ENCODE measurements around the gene EHD3.

EHD3 gene

DNA sequence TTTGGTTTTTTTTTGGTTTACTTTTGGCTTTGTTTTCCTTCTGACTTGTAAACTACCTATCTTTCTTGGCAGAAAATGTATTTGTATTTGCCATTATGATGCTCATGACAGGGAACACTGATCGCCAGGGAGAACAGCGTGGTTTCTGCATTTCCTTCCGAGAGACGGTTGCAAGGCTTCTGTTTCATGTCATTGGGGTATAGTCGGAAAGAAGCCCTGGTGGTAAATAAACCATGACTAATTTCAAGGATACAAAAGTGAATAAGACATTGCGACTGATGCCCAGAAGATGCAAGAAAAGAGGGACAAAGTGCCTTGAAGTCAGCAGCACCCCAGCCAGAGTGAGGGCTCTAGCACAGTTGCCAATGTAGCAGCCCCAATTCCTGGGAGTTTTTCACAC, 12.4 kb upstream of the EHD3 start:
- Mint-ChIP-seq H3K27me3 (no peaks in the 10 kb centered on the region), H3K4me1 (peaks cover 54 to 72% of the 10 kb centered on the region in 2 donors), H3K27ac (peak overlapping the region; percentile 88), H3K36me3 (peaks cover 0 to 1% of the 10 kb centered on the region in 2 donors), H3K9me3 (peaks cover 0 to 2% of the 10 kb centered on the region in 2 donors), H3K4me3 (peak overlapping the region; percentile 4 to 51)
- ATAC-seq (replicated peaks) (peak in 1 of 2 donors; percentile 8), DNase-seq (no peak)

GRCh38 chr2:31222071-31222470, 11.9 kb upstream of the EHD3 start:
- Mint-ChIP-seq H3K4me1 (peaks cover 50 to 67% of the 10 kb centered on the region in 2 donors), H3K27me3 (no peaks in the 10 kb centered on the region), H3K27ac (peak overlapping the region; percentile 88), H3K9me3 (peaks cover 0 to 2% of the 10 kb centered on the region in 2 donors), H3K36me3 (peaks cover 0 to 1% of the 10 kb centered on the region in 2 donors), H3K4me3 (peak overlapping the region in 1 of 2 donors; percentile 4)
- peak in 1 of 2 donors; percentile 23 for ATAC-seq (replicated peaks)
- no peak for DNase-seq

DNA sequence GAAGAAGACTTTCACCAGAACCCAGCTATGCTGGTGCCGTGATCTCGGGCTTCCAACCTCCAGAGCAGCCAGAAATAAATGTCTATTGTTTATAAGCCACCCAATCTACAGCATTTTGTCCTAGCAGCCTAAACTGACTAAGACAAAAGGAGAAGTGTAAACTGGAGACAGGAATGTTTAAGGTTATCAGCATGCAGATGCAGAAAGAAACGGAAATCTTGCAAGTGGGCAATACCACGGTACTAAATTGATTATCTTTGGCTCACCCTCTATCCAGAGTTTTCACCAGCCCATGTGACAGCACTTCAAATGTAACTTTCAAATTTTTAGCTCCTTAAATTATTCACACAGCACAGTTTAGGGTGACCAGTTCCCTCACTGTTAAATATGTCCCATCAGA, 10.9 kb upstream of the EHD3 start:
- Mint-ChIP-seq H3K4me3 (no peak overlapping the region), H3K27me3 (no peaks in the 10 kb centered on the region), H3K4me1 (peaks cover 45 to 63% of the 10 kb centered on the region in 2 donors), H3K9me3 (peaks cover 0 to 2% of the 10 kb centered on the region in 2 donors), H3K36me3 (peaks cover 0 to 1% of the 10 kb centered on the region in 2 donors), H3K27ac (peak overlapping the region; percentile 56)
- ATAC-seq (replicated peaks) (no peak), DNase-seq (no peak)

GRCh38 chr2:31223749-31224148, 10.2 kb upstream of the EHD3 start:
- Mint-ChIP-seq H3K4me3 (no peak overlapping the region), H3K36me3 (peaks cover 0 to 1% of the 10 kb centered on the region in 2 donors), H3K27ac (peak overlapping the region; percentile 80), H3K9me3 (peaks cover 0 to 2% of the 10 kb centered on the region in 2 donors), H3K27me3 (no peaks in the 10 kb centered on the region), H3K4me1 (peaks cover 42 to 56% of the 10 kb centered on the region in 2 donors)
- ATAC-seq (replicated peaks) (no peak), DNase-seq (no peak)

DNA sequence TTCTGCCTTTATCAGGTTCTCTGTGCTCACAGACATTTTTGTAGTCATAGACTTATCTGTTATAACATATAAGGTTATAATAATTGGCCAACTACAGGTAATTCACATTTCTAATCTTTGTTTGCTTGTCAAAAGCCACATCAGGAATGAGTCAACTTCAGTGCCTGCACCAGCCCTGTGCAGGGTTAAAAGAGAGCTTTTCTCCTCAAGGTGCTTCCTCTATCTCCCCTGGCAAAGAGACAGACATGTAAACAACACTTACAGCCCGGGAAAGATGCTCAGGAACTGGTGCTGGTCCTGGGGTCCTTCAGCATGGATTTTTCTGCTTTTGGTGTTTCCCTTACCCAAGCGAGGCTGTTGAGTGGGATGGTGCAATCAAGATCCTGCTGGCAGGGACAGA, 7.7 kb upstream of the EHD3 start:
- DNase-seq, result no peak
- H3K27ac Mint-ChIP-seq, result no peak overlapping the region
- no peak overlapping the region for H3K4me3 Mint-ChIP-seq
- H3K36me3 Mint-ChIP-seq, result peaks cover 1 to 5% of the 10 kb centered on the region in 2 donors
- ATAC-seq (replicated peaks), result no peak
- H3K27me3 Mint-ChIP-seq, result no peaks in the 10 kb centered on the region
- no peaks in the 10 kb centered on the region for H3K9me3 Mint-ChIP-seq
- peaks cover 24 to 31% of the 10 kb centered on the region in 2 donors for H3K4me1 Mint-ChIP-seq

DNA sequence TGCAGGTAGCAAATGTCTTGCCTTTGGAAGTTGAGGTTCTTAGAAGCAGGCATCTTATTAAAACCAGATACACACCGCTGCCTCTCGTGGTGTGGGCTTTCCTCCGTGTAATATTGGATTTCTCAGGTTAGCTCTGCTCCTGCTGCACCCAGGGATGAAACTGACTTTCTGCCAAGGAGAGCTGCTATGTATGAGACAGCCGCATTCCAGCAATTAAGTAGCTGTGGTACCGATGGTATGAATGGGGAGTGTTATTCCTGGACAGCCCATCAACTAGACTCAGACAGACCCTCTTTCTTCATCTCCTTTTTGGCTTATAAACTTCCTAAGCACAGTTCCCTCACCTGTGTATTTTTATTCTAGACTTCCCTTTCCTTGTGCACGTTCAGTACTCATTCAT, 6.8 kb upstream of the EHD3 start:
- no peak for DNase-seq
- ATAC-seq (replicated peaks), result no peak
- Mint-ChIP-seq H3K27ac (no peak overlapping the region), H3K27me3 (no peaks in the 10 kb centered on the region), H3K9me3 (no peaks in the 10 kb centered on the region), H3K4me1 (peaks cover 19 to 23% of the 10 kb centered on the region in 2 donors), H3K4me3 (no peak overlapping the region), H3K36me3 (peaks cover 1 to 5% of the 10 kb centered on the region in 2 donors)

GRCh38 chr2:31227711-31228125, 6.2 kb upstream of the EHD3 start:
- H3K36me3 Mint-ChIP-seq, result peaks cover 1 to 5% of the 10 kb centered on the region in 2 donors
- no peak for DNase-seq
- no peak for ATAC-seq (replicated peaks)
- no peak overlapping the region for H3K27ac Mint-ChIP-seq
- H3K4me3 Mint-ChIP-seq, result no peak overlapping the region
- no peaks in the 10 kb centered on the region for H3K9me3 Mint-ChIP-seq
- H3K4me1 Mint-ChIP-seq, result peaks cover 14 to 18% of the 10 kb centered on the region in 2 donors
- no peaks in the 10 kb centered on the region for H3K27me3 Mint-ChIP-seq

DNA sequence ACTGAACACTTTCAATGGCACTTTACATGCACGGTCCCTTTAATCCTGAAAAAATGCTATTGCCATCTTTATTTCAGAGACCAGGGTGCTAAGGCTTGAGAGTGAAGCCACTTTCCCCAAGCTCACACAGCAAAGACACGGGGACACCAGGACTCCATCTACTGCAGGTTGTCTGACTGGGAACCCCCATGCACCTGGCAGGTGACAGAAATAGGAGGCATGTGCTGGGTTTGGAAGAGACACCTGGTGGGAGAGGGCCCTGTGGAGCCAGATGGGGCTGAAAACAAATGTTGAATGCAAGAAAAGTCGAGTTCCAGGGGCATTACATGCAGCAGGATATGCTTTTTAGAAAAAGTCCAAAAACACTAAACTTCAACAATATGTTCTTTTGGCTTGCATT, 5.2 kb upstream of the EHD3 start:
- peaks cover 1 to 5% of the 10 kb centered on the region in 2 donors for H3K36me3 Mint-ChIP-seq
- H3K27me3 Mint-ChIP-seq, result no peaks in the 10 kb centered on the region
- peaks cover 14 to 21% of the 10 kb centered on the region in 2 donors for H3K4me1 Mint-ChIP-seq
- DNase-seq (no peak), ATAC-seq (replicated peaks) (no peak)
- H3K9me3 Mint-ChIP-seq, result no peaks in the 10 kb centered on the region
- H3K27ac Mint-ChIP-seq, result no peak overlapping the region
- no peak overlapping the region for H3K4me3 Mint-ChIP-seq

DNA sequence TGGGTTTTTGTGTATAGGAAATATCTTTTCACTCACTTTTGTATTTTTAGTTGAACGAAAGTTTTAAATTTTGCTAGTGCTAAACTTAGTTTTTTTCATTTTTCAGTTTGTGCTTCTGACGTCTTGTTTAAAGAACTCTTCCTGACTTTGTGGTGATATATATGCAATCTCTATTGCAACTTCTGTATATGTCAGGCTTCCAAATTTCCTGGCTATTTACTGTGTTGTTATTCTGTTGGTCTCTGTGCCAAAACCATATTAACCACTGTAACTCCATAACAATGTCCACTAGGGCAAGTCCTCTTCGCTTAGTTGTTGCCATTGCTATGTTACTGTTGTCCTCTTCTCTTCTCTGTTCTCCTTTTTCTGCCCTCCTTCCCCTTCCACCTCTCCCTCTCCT, 3.2 kb upstream of the EHD3 start:
- no peaks in the 10 kb centered on the region for H3K27me3 Mint-ChIP-seq
- H3K27ac Mint-ChIP-seq, result no peak overlapping the region
- ATAC-seq (replicated peaks), result no peak
- H3K4me3 Mint-ChIP-seq, result no peak overlapping the region
- H3K9me3 Mint-ChIP-seq, result no peaks in the 10 kb centered on the region
- DNase-seq, result no peak
- peaks cover 0 to 5% of the 10 kb centered on the region in 2 donors for H3K36me3 Mint-ChIP-seq
- H3K4me1 Mint-ChIP-seq, result peaks cover 20 to 33% of the 10 kb centered on the region in 2 donors

DNA sequence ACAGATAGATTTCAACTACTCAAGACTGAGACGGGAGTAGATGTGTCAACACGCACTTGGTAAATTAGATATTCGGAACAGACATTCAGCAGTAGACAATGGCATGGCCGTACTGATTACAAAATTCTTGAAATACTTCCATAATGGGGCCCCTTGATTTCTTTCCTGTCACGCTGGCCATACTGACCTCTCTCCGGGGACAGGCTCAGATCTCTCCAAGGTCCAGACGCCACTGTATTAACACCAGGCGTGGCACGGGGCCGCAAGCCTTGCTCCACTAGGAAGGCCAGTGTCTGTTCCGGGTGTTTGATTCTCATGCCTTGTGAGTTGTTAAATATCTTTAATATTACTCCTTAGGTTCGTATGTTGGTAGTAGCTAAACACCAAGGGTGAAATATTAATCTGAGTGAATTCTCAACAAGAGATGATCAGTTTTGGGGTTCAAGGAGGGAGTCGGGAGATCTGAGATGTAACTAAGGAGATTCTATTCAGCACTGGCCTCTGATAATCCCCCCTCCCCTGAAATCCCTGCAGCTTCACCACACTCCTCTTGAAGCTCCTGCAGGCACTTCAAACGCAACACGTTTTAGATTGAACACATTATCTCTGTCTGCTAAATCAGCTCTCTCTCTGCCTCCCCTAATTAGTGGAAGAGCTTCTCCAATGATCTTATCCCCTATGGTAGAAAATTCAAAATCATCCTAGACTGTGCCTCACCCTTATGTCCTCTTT, 2.2 kb upstream of the EHD3 start:
- H3K36me3 Mint-ChIP-seq, result peaks cover 0 to 5% of the 10 kb centered on the region in 2 donors
- DNase-seq, result no peak
- no peaks in the 10 kb centered on the region for H3K27me3 Mint-ChIP-seq
- no peak for ATAC-seq (replicated peaks)
- H3K27ac Mint-ChIP-seq, result no peak overlapping the region
- H3K9me3 Mint-ChIP-seq, result no peaks in the 10 kb centered on the region
- H3K4me1 Mint-ChIP-seq, result peaks cover 20 to 37% of the 10 kb centered on the region in 2 donors
- H3K4me3 Mint-ChIP-seq, result no peak overlapping the region

DNA sequence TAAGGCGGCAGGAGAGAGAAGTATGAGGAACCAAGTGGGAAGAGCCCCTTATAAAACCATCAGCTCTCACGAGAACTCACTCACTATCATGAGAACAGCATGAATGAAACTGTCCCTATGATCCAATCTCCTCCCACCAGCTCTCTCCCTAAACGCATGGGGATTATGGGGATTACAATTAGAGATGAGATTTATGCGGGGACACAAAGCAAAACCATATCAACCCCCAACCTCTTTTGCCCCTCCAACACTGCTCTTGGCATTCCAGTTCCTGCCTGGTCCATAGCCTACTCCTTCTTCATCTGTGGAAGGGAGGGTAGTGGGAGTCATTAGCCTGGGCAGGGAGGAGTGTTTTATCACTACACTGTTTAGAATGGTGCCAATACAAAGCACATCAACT, 1.4 kb upstream of the EHD3 start:
- no peak overlapping the region for H3K4me3 Mint-ChIP-seq
- H3K27me3 Mint-ChIP-seq, result no peaks in the 10 kb centered on the region
- DNase-seq (no peak), ATAC-seq (replicated peaks) (no peak)
- H3K4me1 Mint-ChIP-seq, result peaks cover 21 to 40% of the 10 kb centered on the region in 2 donors
- no peaks in the 10 kb centered on the region for H3K9me3 Mint-ChIP-seq
- H3K36me3 Mint-ChIP-seq, result peaks cover 0 to 5% of the 10 kb centered on the region in 2 donors
- H3K27ac Mint-ChIP-seq, result no peak overlapping the region

- ATAC-seq (replicated peaks) (no peak), DNase-seq (no peak)
- Mint-ChIP-seq H3K4me1 (peaks cover 16 to 35% of the 10 kb centered on the region in 2 donors), H3K9me3 (no peaks in the 10 kb centered on the region), H3K27ac (peak overlapping the region; percentile 0), H3K4me3 (peak overlapping the region; percentile 83 to 90), H3K36me3 (peaks cover 0 to 5% of the 10 kb centered on the region in 2 donors), H3K27me3 (no peaks in the 10 kb centered on the region)
Observed at GRCh38 chr2:31233231-31233630, 721 bp upstream of the EHD3 start.

- Mint-ChIP-seq H3K4me1 (peaks cover 14 to 38% of the 10 kb centered on the region in 2 donors), H3K27ac (peak overlapping the region; percentile 37), H3K9me3 (no peaks in the 10 kb centered on the region), H3K4me3 (peak overlapping the region; percentile 77 to 90), H3K27me3 (no peaks in the 10 kb centered on the region), H3K36me3 (peaks cover 0 to 5% of the 10 kb centered on the region in 2 donors)
- DNase-seq, result no peak
- ATAC-seq (replicated peaks), result no peak
Observed at GRCh38 chr2:31234683-31235503, 941 bp downstream of the EHD3 start.

DNA sequence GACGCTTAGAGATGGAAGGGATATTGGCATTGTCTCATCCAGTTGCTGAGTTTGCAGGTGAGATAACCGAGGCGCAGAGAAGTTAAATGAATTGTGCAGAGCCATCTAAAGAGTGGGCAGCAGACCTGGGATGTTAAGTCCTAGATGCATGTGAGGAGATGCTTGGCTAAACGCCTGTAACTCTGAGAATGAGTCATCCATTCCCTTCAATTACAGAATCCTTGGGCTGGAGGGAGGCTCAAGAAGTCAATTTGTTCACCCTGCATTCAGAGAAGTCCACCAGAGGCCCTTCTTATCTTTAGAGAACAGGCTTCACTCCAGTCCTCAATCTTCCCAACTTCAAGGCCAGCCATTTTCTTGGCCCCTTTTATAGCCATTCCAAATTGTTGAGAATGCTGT, 1.6 kb downstream of the EHD3 start:
- Mint-ChIP-seq H3K9me3 (no peaks in the 10 kb centered on the region), H3K4me3 (peak overlapping the region; percentile 77 to 90), H3K4me1 (peaks cover 20 to 44% of the 10 kb centered on the region in 2 donors), H3K36me3 (peaks cover 0 to 8% of the 10 kb centered on the region in 2 donors), H3K27ac (no peak overlapping the region), H3K27me3 (no peaks in the 10 kb centered on the region)
- no peak for ATAC-seq (replicated peaks)
- no peak for DNase-seq

Measured in stimulated activated naive B cell treated with anti-CD40 and anti-IgM and Interleukin-4, amounts not matched to agents 10 μg/mL and 1 μg/mL and 100 μg/mL, for 72 hours (primary cell).